BE2C (cell line): ENCODE data around the gene CARF.

Experiments
- DNase-seq: peaks from one replicate; pipeline ENCODE4 v3.0.0-alpha.2; 2020
- H3K27me3 ChIP-seq: fragments of 250-450 bp; sonication (Bioruptor Pico); 2 replicates; pipeline ENCODE4 v1.5.1; 2020; ENCODE audit warnings: mild to moderate bottlenecking
- H3K36me3 ChIP-seq: fragments of 250-450 bp; sonication (Bioruptor Pico); 2 replicates; pipeline ENCODE4 v1.5.1; 2020; ENCODE audit warnings: mild to moderate bottlenecking
- H3K4me1 ChIP-seq: fragments of 250-450 bp; sonication (Bioruptor Pico); 2 replicates; pipeline ENCODE4 v1.5.1; 2020
- H3K4me3 ChIP-seq: 2 replicates; pipeline ENCODE4 v1.5.1; 2011; ENCODE audit warnings: low read depth, low read length
- H3K9me3 ChIP-seq: fragments of 250-450 bp; sonication (Bioruptor Pico); 2 replicates; pipeline ENCODE4 v1.5.1; 2020
- CTCF ChIP-seq: IDR thresholded peaks from 2 replicates; pipeline ENCODE4 v1.5.1; 2012; ENCODE audit warnings: mild to moderate bottlenecking, low read depth, low read length

The CARF gene

GRCh38 chr2:203025592-203025991, 113.5 kb downstream of the CARF start:
- Histone ChIP-seq H3K36me3 (no peaks in the 10 kb centered on the region), H3K27me3 (no peaks in the 10 kb centered on the region), H3K9me3 (no peaks in the 10 kb centered on the region), H3K4me3 (no peak overlapping the region), H3K4me1 (no peaks in the 10 kb centered on the region)
- no peak for DNase-seq
- no peak for TF ChIP-seq CTCF

- Histone ChIP-seq H3K4me3 (no peak overlapping the region), H3K27me3 (no peaks in the 10 kb centered on the region), H3K4me1 (no peaks in the 10 kb centered on the region), H3K36me3 (no peaks in the 10 kb centered on the region), H3K9me3 (no peaks in the 10 kb centered on the region)
- TF ChIP-seq CTCF, result no peak
- no peak for DNase-seq
These were observed 118.5 kb downstream of the CARF start for GRCh38 chr2:203030545-203030944.

- no peaks in the 10 kb centered on the region for H3K9me3 ChIP-seq
- H3K4me3 ChIP-seq, result no peak overlapping the region
- no peak for DNase-seq
- H3K36me3 ChIP-seq, result no peaks in the 10 kb centered on the region
- H3K27me3 ChIP-seq, result no peaks in the 10 kb centered on the region
- no peaks in the 10 kb centered on the region for H3K4me1 ChIP-seq
- TF ChIP-seq CTCF, result no peak
These were observed 118.9 kb downstream of the CARF start for GRCh38 chr2:203030991-203031390.

- H3K36me3 ChIP-seq, result no peaks in the 10 kb centered on the region
- H3K27me3 ChIP-seq, result no peaks in the 10 kb centered on the region
- DNase-seq, result no peak
- H3K4me1 ChIP-seq, result no peaks in the 10 kb centered on the region
- no peaks in the 10 kb centered on the region for H3K9me3 ChIP-seq
- TF ChIP-seq CTCF, result no peak
- no peak overlapping the region for H3K4me3 ChIP-seq
These were observed 121.3 kb downstream of the CARF start for GRCh38 chr2:203033395-203033794.

GRCh38 chr2:203035879-203036470, 123.9 kb downstream of the CARF start:
- Histone ChIP-seq H3K4me1 (no peaks in the 10 kb centered on the region), H3K9me3 (no peaks in the 10 kb centered on the region), H3K36me3 (no peaks in the 10 kb centered on the region), H3K27me3 (no peaks in the 10 kb centered on the region), H3K4me3 (no peak overlapping the region)
- no peak for DNase-seq
- no peak for TF ChIP-seq CTCF
